CD4-positive, alpha-beta T cell treated with Interleukin-2 at 100 ng/mL for 4 hours (primary cell): Measurements from ENCODE around the gene ZBTB32.
"Not testable (repeated sequence)": the region's sequence is repeated elsewhere in the genome, so short reads cannot be mapped to it uniquely, and the experiment has no call there.

Source experiments
- DNase-seq: peaks from one replicate; pipeline ENCODE4 v3.0.0-alpha.2; 2020; ENCODE audit warnings: low spot score

The ZBTB32 gene

DNA sequence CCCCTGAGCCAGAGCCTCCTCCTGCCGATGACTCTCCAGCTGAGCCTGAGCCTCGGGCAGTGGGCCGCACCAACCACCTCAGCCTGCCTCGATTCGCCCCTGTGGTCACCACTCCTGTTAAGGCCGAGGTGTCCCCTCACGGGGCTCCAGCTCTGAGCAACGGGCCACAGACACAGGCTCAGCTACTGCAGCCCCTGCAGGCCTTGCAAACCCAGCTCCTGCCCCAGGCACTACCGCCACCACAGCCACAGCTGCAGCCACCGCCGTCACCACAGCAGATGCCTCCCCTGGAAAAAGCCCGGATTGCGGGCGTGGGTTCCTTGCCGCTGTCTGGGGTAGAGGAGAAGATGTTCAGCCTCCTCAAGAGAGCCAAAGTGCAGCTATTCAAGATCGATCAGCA, 17.0 kb downstream of the ZBTB32 start:
- DNase-seq: no peak

DNA sequence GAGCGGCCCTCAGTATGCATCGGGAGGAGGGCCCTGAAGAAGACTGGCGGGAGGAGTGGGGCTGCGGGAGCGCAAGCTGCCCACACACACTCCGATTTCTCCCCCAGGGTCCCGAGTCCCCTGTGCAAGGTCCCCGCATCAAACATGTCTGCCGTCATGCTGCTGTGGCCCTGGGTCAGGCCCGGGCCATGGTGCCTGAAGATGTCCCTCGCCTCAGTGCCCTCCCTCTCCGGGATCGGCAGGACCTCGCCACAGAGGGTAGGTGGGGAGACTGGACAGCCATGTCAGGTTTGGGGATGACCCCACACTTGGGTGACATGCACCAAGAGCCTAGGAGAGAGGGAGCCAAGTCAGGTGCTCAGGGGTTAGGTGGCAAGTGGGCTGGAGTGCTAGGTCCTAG, 18.1 kb downstream of the ZBTB32 start:
- DNase-seq: no peak

DNA sequence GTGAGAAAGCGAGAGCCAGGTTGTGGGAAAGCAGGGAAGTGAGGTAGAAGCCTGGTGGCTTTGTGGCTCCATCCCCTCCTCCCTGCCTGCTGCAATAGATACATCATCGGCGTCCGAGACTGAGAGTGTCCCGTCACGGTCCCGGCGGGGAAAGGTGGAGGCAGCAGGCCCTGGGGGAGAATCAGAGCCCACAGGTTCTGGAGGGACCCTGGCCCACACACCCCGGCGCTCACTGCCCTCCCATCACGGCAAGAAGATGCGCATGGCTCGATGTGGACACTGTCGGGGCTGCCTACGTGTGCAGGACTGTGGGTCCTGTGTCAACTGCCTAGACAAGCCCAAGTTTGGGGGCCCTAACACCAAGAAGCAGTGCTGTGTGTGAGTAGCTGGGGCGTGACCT, 18.5 kb downstream of the ZBTB32 start:
- DNase-seq: no peak

DNA sequence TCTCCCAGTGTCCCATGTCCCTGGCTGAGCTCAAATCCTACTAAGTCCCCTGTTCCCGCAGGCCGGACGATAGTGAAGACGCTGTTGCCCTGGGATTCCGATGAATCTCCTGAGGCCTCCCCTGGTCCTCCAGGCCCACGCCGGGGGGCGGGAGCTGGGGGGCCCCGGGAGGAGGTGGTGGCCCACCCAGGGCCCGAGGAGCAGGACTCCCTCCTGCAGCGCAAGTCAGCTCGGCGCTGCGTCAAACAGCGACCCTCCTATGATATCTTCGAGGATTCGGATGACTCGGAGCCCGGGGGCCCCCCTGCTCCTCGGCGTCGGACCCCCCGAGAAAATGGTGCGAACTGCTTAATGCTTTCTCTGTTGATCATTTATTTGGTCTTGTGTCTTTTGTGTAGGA, 19.3 kb downstream of the ZBTB32 start:
- no peak for DNase-seq

DNA sequence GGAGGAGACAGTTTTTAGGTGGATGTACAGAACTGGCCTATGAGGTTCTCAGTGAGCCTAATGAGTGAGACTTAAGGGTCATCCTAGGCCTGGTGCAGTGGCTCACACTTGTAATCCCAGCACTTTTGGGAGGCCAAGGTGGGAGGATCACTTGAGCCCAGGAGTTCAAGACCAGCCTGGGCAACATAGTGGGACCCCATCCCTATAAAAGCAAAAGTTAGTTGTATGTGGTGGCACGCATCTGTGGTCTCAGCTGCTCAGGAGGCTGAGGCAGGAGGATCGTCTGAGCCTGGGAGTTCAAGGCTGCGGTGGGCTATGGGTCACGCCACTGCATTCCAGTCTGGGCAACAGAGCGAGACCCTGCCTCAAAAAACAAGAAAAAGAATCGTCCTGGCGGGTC, 19.8 kb downstream of the ZBTB32 start:
- DNase-seq: not testable (repeated sequence)

DNA sequence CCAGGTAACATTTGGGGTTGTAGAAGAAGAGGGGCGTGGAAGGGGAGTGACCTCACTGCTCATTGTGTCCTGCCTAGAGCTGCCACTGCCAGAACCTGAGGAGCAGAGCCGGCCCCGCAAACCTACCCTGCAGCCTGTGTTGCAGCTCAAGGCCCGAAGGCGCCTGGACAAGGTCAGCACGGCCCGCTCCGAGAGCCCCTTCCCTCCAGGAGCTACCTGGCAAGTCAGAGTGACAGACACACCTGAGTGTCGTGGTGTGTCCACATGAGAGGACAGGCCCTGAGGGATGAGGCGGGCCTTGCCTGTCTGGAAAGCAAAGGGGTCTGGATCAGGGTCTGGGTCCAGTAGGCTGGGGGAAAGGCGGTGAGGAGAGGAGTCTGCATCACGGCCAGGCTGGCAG, 20.2 kb downstream of the ZBTB32 start:
- DNase-seq: no peak

DNA sequence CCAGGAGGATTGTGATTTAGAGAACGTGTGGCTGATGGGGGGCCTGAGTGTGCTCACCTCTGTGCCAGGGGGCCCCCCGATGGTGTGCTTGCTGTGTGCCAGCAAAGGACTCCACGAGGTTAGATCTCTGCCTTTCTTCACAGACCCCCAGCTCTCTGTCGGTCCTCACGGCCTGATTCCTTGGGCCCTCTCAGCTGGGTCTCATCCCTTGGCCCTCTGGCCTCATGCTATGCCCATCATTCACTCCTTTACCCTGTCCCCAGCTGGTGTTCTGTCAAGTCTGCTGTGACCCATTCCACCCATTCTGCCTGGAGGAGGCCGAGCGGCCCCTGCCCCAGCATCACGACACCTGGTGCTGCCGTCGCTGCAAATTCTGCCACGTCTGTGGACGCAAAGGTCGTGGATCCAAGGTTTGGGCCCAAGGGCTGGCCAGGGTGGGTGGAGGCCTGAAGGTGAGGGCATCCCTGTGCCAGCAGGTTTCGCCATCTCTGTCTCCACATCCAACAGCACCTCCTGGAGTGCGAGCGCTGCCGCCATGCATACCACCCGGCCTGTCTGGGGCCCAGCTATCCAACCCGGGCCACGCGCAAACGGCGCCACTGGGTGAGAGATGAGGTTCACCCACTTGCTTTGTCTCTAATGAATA, 21.0 kb downstream of the ZBTB32 start:
- no peak for DNase-seq

DNA sequence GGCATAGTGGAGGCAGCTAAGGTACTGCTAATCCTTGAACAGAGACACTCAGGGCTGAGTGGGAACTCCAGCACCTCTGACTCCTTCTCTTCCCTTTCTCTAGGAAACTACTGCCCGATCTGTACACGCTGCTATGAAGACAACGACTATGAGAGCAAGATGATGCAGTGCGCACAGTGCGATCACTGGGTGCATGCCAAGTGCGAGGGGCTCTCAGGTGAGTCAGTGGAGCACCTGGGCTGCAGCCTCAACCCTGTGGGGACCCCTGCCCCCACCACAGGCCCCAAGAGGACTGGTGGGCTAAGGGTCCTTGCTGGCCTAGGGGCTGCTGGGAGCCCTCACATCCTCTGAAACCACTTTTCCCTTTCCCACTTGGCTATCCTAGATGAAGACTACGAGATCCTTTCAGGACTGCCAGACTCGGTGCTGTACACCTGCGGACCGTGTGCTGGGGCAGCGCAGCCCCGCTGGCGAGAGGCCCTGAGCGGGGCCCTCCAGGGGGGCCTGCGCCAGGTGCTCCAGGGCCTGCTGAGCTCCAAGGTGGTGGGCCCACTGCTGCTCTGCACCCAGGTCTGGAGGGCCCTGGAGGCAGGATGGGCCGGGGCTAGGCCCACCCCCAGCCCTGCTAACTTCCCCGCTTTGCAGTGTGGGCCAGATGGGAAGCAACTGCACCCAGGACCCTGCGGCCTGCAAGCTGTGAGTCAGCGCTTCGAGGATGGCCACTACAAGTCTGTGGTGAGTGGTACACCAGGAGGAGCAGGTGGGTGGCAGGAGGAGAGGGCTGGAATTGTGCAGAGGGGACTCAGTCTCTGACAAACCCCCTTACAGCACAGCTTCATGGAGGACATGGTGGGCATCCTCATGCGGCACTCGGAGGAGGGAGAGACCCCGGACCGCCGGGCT, 22.9 kb downstream of the ZBTB32 start:
- no peak for DNase-seq

DNA sequence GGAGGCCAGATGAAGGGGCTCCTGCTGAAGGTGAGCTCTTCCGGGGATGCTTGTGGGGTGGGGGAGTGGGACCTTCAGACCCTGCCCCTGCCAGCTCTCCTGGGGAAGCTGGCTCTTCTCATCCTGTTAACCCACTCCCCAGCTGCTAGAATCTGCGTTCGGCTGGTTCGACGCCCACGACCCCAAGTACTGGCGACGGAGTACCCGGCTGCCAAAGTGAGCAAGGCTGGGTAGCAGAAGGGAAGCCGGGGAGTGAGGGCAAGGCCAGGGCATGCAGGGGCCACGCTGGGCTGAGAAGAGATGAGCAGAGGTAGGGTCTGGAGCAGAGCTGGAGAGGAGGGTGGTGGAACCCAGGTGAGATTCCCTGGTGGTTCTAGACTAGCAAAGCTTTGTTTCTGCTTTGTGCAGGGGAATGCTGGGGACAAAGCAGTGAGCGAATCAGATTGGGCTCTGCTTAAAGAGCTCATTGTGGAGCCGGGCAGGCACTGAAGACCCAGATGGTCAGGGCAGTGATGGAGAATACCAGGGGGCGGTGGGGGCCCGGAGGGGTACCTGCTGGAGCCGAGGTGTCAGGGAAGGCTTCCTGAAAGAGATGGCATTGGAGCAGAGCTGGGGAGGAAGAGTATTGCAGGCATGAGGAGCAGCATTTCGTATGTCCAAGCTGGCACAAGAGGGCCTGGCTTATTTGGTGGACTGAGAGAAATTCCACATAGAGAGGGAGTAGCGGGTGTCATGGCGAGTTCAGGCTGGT, 23.8 kb downstream of the ZBTB32 start:
- no peak for DNase-seq

DNA sequence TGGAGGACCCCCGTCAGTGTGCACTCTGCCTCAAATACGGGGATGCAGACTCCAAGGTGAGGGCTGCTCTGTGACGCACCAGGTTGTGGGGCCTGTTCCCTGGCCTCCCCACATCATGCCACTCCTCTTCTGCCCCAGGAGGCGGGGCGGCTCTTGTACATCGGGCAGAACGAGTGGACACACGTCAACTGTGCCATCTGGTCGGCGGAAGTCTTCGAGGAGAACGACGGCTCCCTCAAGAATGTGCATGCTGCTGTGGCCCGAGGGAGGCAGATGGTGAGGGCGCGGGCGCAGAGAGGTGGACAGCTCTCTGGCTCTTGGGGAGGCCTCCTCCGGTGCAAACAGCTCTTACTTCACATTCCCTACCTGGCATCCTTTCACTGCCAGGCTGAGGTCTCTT, 24.7 kb downstream of the ZBTB32 start:
- DNase-seq: no peak

DNA sequence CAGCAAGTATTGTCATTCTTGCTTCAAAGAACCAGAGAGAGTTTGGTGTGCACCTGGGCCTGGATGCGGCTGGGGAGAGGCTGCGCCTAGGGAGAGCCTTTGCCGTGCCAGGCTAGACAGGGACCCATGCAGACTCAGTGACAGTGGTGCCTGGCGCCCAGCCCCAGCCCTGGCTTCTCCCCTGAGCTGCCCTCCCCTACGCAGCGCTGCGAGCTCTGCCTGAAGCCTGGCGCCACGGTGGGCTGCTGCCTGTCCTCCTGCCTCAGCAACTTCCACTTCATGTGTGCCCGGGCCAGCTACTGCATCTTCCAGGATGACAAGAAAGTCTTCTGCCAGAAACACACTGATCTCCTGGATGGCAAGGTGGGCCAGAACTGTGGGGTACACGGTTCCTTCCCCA, 25.4 kb downstream of the ZBTB32 start:
- no peak for DNase-seq

DNA sequence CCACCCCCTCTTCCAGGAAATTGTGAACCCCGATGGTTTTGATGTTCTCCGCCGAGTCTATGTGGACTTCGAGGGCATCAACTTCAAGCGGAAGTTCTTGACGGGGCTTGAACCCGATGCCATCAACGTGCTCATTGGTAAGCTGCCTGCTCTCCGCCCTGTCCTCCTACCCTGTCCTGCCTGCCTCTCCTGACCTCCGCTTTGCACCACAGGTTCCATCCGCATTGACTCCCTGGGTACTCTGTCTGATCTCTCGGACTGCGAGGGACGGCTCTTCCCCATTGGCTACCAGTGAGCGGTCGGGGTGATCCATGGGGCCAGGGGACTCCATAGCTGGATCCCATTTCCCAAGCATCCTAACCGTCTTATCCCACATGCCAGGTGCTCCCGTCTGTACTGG, 26.0 kb downstream of the ZBTB32 start:
- DNase-seq: no peak

DNA sequence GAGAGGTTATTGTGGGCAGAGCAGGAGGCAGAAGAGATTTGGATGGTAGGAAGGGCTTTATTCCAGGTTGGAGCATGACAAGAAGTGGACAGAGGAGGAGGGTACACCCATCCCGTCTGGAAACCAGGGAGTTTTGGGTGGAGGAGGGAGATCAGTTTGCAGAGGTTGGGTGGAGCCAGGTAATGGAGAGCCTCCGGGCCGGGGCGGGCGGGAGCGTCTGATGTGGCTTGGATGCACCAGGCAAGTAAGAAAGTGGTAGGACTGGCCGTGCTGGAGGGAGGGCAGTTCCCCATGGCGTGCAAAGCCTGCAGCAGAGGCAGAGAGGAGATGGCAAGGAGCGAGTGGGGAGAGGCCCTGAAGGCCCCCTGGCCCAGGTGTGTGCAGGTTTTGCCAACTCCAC, 27.0 kb downstream of the ZBTB32 start:
- DNase-seq: no peak

DNA sequence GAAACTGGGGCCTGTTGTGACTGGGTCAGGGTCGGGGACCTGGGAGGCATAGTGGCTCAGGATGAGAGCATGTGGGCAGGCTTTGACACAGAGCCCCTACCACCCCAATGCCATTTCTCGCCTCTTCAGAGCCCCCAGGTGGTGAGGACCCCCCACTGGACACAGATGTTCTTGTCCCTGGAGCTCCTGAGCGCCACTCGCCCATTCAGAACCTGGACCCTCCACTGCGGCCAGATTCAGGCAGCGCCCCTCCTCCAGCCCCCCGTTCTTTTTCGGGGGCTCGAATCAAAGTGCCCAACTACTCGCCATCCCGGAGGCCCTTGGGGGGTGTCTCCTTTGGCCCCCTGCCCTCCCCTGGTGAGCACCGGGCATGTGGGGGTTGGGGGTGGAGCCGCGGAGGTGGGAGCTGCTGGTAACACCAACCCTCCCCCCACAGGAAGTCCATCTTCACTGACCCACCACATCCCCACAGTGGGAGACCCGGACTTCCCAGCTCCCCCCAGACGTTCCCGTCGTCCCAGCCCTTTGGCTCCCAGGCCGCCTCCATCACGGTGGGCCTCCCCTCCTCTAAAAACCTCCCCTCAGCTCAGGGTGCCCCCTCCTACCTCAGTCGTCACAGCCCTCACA, 27.5 kb downstream of the ZBTB32 start:
- DNase-seq: no peak

DNA sequence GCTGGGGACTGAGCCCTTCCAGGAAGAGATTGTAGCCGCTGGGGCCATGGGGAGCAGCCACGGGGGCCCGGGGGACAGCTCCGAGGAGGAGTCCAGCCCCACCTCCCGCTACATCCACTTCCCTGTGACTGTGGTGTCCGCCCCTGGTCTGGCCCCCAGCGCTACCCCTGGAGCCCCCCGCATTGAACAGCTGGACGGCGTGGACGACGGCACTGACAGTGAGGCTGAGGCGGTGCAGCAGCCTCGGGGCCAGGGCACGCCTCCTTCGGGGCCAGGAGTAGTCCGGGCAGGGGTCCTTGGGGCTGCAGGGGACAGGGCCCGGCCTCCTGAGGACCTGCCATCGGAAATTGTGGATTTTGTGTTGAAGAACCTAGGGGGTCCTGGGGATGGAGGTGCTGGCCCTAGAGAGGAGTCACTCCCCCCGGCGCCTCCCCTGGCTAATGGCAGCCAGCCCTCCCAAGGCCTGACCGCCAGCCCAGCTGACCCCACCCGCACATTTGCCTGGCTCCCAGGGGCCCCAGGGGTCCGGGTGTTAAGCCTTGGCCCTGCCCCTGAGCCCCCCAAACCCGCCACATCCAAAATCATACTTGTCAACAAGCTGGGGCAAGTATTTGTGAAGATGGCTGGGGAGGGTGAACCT, 28.3 kb downstream of the ZBTB32 start:
- DNase-seq: no peak

DNA sequence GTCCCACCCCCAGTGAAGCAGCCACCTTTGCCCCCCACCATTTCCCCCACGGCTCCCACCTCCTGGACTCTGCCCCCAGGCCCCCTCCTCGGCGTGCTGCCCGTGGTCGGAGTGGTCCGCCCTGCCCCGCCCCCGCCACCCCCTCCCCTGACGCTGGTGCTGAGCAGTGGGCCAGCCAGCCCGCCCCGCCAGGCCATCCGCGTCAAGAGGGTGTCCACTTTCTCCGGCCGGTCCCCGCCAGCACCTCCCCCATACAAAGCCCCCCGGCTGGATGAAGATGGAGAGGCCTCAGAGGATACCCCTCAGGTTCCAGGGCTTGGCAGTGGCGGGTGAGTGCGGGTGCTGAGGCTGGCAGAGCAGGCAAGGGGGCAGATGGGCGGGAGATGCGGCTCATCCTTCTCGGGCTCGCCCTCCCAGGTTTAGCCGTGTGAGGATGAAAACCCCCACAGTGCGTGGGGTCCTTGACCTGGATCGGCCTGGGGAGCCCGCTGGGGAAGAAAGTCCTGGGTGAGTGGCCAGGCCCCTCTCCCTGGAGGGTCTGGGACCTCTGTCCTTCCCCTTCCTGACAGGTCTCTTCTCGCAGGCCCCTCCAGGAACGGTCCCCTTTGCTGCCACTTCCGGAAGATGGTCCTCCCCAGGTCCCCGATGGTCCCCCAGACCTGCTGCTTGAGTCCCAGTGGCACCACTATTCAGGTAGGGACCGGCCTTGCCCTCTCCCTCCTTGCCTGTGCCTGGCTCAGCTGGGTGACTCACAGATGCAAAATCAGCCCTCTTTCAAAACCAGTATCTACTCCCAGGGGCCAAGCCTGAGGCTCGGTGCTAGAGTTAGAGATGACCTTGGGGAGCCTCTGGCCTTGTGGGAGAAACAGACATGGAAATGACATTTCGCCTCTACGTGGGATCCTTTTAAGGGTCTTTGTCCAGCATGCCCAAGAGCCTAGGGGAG, 29.1 kb downstream of the ZBTB32 start:
- DNase-seq: no peak

DNA sequence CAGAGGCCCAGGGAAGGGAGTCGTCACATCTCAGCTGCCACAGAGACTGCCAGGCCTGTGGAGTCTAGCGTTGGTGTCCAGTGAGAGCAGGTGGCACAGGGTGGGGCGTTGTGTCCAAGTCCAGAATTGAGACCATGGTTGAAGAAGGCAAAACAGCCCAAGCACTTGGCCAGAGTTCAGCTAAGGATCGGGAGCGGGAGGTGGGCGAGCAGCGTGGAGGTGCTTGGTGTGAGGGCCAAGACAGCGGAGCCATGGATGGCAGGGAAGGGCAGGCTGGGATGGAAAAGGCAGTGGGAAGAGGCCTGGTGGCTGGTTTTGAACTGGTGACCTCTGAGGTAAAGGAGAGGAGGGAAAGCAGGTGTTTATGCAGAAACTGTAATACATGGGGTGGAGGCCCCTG, 29.9 kb downstream of the ZBTB32 start:
- DNase-seq: no peak

DNA sequence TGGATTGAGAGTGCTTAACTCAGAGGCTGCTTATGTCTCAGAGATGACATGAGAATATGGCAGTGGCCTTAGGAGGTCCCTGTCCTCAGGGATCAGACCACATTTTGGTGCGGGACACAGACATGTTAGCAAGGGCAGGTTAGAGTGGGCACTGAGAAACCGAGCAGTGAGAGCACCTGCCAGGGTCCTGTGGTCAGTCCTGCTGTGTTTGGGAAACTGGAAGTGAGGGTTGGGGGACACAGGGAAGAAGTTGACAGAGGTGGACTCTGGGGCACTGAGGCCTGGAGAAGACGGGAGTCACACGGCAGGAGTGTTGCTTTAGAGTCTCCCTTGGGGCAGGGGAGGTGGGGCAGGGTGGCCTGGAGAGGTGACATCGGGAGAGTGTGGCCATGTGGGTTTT, 30.5 kb downstream of the ZBTB32 start:
- no peak for DNase-seq

DNA sequence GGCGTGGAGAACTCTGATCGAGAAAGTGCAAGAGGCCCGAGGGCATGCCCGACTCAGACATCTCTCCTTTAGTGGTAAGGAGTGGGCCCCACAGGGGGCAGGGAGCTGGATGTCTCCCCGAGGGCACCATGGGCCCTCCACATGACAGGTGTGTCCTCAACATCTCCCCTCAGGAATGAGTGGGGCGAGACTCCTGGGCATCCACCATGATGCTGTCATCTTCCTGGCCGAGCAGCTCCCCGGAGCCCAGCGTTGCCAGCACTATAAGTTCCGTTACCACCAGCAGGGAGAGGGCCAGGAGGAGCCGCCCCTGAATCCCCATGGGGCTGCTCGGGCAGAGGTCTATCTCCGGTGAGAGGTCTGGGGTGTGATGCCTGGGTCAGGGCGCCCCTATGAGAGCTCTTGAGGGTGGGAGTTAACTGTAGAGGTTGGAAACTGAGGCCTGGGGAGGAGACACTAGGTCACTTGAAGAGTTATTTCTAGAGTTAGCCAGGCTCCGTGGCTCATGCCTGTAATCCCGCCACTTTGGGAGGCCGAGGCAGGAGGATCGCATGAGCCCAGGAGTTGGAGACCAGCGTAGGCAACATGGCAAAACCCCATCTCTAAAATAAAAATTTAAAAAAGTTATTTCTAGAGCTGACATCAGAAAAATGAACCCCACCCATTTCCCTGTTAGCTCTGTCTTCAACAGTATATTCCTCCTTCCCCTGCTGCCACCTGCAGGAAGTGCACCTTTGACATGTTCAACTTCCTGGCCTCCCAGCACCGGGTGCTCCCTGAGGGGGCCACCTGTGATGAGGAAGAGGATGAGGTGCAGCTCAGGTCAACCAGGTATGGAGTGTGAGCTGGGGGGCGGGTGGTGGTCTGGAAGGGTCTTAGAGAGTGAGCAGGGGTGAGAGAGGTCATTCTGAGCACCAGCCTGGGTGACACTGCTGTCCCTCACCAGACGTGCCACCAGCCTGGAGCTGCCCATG, 32.8 kb downstream of the ZBTB32 start:
- no peak for DNase-seq
